Endothelial cell (in vitro differentiated cells): ENCODE results near the gene MFAP4. TPM values are rescaled to one million over a fixed set of nuclear protein-coding genes. Genes with fewer than 3 reads are reported as not detected.

Experiments used
- microRNA-seq: library from miRNA; unstranded; fragments of <30 nt; microRNA quantifications from one replicate; pipeline ENCODE4, GENCODE V29; 2020; ENCODE audit not compliant: unreplicated experiment
- total RNA-seq: library from RNA; stranded (reverse); fragmentation: NEBNext Ultra II Directional; extraction: Animal tissue kit (Norgen Biotek cat#: 25700); gene quantifications from one replicate; pipeline ENCODE4 v1.2.1, GENCODE V29; 2021; ENCODE audit not compliant: unreplicated experiment

Gene MFAP4
- total RNA-seq, 1 donor from 2014 or later = 0.67 TPM

Small RNA genes lying within 50 kb of the gene (microRNA-seq; reads per million reads assigned to microRNA genes)
- gene MIR1180 = 789 reads per million, percentile 92 among the genes with 10 or more reads in this experiment

Other genes starting within 250 kb of the MFAP4 start
- 74.5 TPM for gene EPN2, start 149.8 kb downstream of the MFAP4 start, total RNA-seq
- 6.2 TPM for gene B9D1, start 24.5 kb downstream of the MFAP4 start, total RNA-seq
- 48.5 TPM for gene MAPK7, start 8.7 kb downstream of the MFAP4 start, total RNA-seq
- 0.31 TPM for gene RNF112, start 24.0 kb upstream of the MFAP4 start, total RNA-seq
- 6.8 TPM for gene SLC47A1, start 146.7 kb upstream of the MFAP4 start, total RNA-seq